C4-2B (cell line): Measurements from ENCODE around the gene AFF4.

Source experiments
- CTCF ChIP-seq: fragments of 450-650 bp; conservative IDR thresholded peaks from 2 replicates; pipeline ENCODE4 v1.5.1; 2017; ENCODE audit warnings: mild to moderate bottlenecking
- ZFX ChIP-seq: fragments of 450-650 bp; IDR thresholded peaks from 2 replicates; pipeline ENCODE4 v1.6.1; 2017

- TF ChIP-seq CTCF = no peak
- TF ChIP-seq ZFX = no peak; the same call in 1 of the 2 replicates
These were observed 96.4 kb downstream of the AFF4 start for GRCh38 chr5:132867046-132867451.
